Caco-2 (cell line): Measurements from ENCODE around the gene TTC28. TPM values are rescaled to one million over a fixed set of nuclear protein-coding genes. Genes with fewer than 3 reads are reported as not detected.

Source experiments
- BruUV-seq: library from RNA; stranded (reverse); fragments of 400-500 nt; replicated peaks from 2 replicates; lab custom pipeline; 2021; lab: Mats Ljungman, UMichigan
- CTCF ChIA-PET: fragments of 300-600 bp; sonication (Branson Sonifier 250); formaldehyde crosslinking; loops from one replicate; lab custom pipeline; 2022; ENCODE audit warnings: antibody characterized with exemption; lab: Charles Lee
- POLR2A ChIA-PET: fragments of 300-600 bp; sonication (Branson Sonifier 250); formaldehyde crosslinking; loops from one replicate; lab custom pipeline; 2022; ENCODE audit warnings: antibody characterized with exemption; lab: Charles Lee
- DNase-seq, 2 experiments: peaks; one replicate each; pipeline versions ENCODE4 v3.0.0 to v3.0.0-alpha.2; 2020 to 2022
- H3K27me3 ChIP-seq: replicated peaks from 2 replicates; pipeline ENCODE4 v1.6.0; 2011; ENCODE audit warnings: low read length; ENCODE audit not compliant: control insufficient read depth, insufficient read depth
- H3K36me3 ChIP-seq: 2 replicates; pipeline ENCODE4 v1.5.1; 2011; ENCODE audit warnings: low read length; ENCODE audit not compliant: control insufficient read depth, insufficient read depth
- H3K4me1 ChIP-seq: fragments of 250-450 bp; sonication (Bioruptor Pico); 2 replicates; pipeline ENCODE4 v1.5.1; 2020; ENCODE audit warnings: mild to moderate bottlenecking
- H3K4me3 ChIP-seq: 2 replicates; pipeline ENCODE4 v1.5.1; 2011; ENCODE audit warnings: low read depth, mild to moderate bottlenecking, control low read depth, low read length
- H3K9me3 ChIP-seq: fragments of 250-450 bp; sonication (Bioruptor Pico); 2 replicates; pipeline ENCODE4 v1.5.1; 2020; ENCODE audit warnings: mild to moderate bottlenecking, moderate library complexity
- H3K27ac Mint-ChIP-seq: one replicate; pipeline ENCODE4 v1.8.0; 2022; ENCODE audit warnings: mixed read lengths; ENCODE audit not compliant: unreplicated experiment
- H3K27me3 Mint-ChIP-seq: one replicate; pipeline ENCODE4 v1.8.0; 2022; ENCODE audit warnings: mixed read lengths; ENCODE audit not compliant: insufficient read depth, unreplicated experiment
- H3K36me3 Mint-ChIP-seq: one replicate; pipeline ENCODE4 v1.8.0; 2022; ENCODE audit warnings: mild to moderate bottlenecking, mixed read lengths; ENCODE audit not compliant: insufficient read depth, unreplicated experiment
- H3K4me1 Mint-ChIP-seq: one replicate; pipeline ENCODE4 v1.8.0; 2022; ENCODE audit warnings: low read depth, mixed read lengths; ENCODE audit not compliant: unreplicated experiment
- H3K4me3 Mint-ChIP-seq: one replicate; pipeline ENCODE4 v1.8.0; 2022; ENCODE audit warnings: mild to moderate bottlenecking, moderate library complexity, mixed read lengths; ENCODE audit not compliant: unreplicated experiment
- H3K9me3 Mint-ChIP-seq: one replicate; pipeline ENCODE4 v1.8.0; 2022; ENCODE audit warnings: mixed read lengths; ENCODE audit not compliant: unreplicated experiment
- intact Hi-C: fragments of 100-400 bp; cut with micrococcal nuclease; formaldehyde crosslinking; loops from one replicate; pipeline ENCODE4 v1.10.0; 2022; ENCODE audit not compliant: unreplicated experiment
- total RNA-seq: library from RNA; stranded (reverse); gene quantifications from 2 replicates; pipeline ENCODE4 v1.2.3, GENCODE V29; 2022
- TF ChIP-seq, protein P1 (sequence below), 2 experiments: fragments of 200-600 bp in 1 of 2; IDR thresholded peaks; 1 replicate in 1 of 2; 2 replicates in 1 of 2; pipeline versions ENCODE4 v1.5.1 to v1.8.0; 2011 to 2022; ENCODE audit warnings: antibody characterized with exemption in 1 of 2, control low read depth in 1 of 2, inconsistent platforms in 1 of 2, low read depth in 1 of 2, low read length in 1 of 2, mild to moderate bottlenecking in 1 of 2, moderate library complexity in 1 of 2; ENCODE audit not compliant: insufficient read depth in 1 of 2, severe bottlenecking in 1 of 2, unreplicated experiment in 1 of 2

The TTC28 gene
- total RNA-seq, 1 experiment from 2014 or later = 12.0 TPM

DNA sequence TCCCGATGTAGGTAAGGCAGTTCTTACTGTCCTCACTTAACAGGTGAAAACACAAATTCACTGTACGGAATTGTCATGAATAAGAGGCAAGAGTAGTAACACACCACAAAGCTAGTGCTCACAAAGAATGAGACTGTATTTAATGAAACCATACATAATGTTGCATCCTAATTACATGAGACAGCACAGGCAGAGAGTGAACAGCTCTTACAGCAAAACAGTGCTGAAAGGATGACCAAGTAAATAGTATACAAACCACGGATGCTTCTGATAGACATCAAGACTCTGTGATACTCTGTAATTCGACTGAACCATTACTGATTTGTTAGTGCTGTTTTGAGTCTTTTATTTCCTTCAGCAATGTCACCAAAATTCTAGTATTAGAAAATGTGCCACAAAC lies 282.3 kb downstream of the TTC28 start:
- intact Hi-C loops = no loop called here
- Mint-ChIP-seq H3K27ac (no peak overlapping the region), H3K4me3 (no peak overlapping the region), H3K9me3 (peaks cover 9% of the 10 kb centered on the region), H3K4me1 (peaks cover 6% of the 10 kb centered on the region), H3K36me3 (no peaks in the 10 kb centered on the region), H3K27me3 (peaks cover 3% of the 10 kb centered on the region)
- DNase-seq = no peak
- TF ChIP-seq, protein P1, sequence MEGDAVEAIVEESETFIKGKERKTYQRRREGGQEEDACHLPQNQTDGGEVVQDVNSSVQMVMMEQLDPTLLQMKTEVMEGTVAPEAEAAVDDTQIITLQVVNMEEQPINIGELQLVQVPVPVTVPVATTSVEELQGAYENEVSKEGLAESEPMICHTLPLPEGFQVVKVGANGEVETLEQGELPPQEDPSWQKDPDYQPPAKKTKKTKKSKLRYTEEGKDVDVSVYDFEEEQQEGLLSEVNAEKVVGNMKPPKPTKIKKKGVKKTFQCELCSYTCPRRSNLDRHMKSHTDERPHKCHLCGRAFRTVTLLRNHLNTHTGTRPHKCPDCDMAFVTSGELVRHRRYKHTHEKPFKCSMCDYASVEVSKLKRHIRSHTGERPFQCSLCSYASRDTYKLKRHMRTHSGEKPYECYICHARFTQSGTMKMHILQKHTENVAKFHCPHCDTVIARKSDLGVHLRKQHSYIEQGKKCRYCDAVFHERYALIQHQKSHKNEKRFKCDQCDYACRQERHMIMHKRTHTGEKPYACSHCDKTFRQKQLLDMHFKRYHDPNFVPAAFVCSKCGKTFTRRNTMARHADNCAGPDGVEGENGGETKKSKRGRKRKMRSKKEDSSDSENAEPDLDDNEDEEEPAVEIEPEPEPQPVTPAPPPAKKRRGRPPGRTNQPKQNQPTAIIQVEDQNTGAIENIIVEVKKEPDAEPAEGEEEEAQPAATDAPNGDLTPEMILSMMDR (IDR thresholded peaks at IDR 0.05; ENCODE audit: insufficient read depth in 1 of 2, low read depth in 1 of 2, low read length in 1 of 2, severe bottlenecking in 1 of 2, unreplicated experiment in 1 of 2) = no peak
- BruUV-seq = no TSS peak
- Histone ChIP-seq H3K4me1 (peaks cover 8% of the 10 kb centered on the region; the same call in 1 of the 2 replicates), H3K4me3 (no peak overlapping the region), H3K9me3 (no peaks in the 10 kb centered on the region), H3K36me3 (no peaks in the 10 kb centered on the region), H3K27me3 (no peaks in the 10 kb centered on the region)
- ChIA-PET CTCF (interaction anchor here (0.7 kb wide), 1 partner anchor 33 kb away, joined by 3 read pairs; no protein-coding TSS in a partner anchor), POLR2A (no interaction called here)

DNA sequence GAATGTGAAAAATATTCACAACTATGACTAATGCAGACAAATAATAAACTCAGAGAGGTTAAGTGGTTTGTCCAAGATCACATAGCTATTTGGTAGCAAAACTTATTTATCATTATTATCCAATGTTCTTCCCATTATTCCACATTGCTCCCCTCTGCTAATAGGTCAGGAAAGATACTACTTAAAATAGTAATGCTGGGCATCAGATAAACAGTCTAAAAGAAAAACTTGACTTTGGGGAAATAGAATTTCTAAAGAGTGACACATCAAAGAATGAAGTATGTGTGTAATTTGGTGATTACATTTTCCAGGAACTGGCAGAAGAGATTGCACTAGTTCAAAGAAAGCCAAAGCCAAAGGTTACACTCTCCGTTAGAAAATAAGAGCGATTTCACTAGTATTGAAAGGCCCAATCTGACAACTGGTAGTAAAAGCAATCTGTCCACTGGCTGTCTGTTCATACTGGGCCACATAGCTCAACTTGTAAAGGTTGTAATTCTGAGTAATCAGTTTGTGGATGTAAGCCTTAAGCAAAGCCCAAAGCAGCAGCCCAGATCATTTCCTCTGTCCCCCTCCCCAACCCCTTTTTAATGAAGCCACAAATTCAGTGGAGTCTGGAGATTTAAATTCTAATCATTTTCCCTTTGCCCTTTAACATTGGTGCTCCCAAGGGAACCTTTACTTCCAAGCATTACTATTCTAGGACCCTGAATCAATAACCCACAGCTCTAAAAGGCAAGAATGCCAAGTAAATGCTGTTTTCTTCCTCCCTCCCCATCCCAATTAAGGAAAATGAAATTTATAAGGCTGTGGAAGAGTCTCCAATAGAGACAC lies 283.5 kb downstream of the TTC28 start:
- POLR2A ChIA-PET = no interaction called here
- Mint-ChIP-seq H3K36me3 (no peaks in the 10 kb centered on the region), H3K27ac (no peak overlapping the region), H3K4me3 (no peak overlapping the region), H3K27me3 (peaks cover 3% of the 10 kb centered on the region), H3K4me1 (peaks cover 12% of the 10 kb centered on the region), H3K9me3 (peaks cover 15% of the 10 kb centered on the region)
- H3K4me1 ChIP-seq = peaks cover 8% of the 10 kb centered on the region; the same call in 1 of the 2 replicates
- H3K27me3 ChIP-seq = no peaks in the 10 kb centered on the region
- no peaks in the 10 kb centered on the region for H3K9me3 ChIP-seq
- H3K36me3 ChIP-seq = no peaks in the 10 kb centered on the region
- H3K4me3 ChIP-seq = no peak overlapping the region
- BruUV-seq = no TSS peak
- CTCF ChIA-PET = no interaction called here
- TF ChIP-seq, protein P1 (IDR thresholded peaks at IDR 0.05; ENCODE audit: insufficient read depth in 1 of 2, low read depth in 1 of 2, low read length in 1 of 2, severe bottlenecking in 1 of 2, unreplicated experiment in 1 of 2) = no peak
- no peak for DNase-seq
- intact Hi-C loops = no loop called here

DNA sequence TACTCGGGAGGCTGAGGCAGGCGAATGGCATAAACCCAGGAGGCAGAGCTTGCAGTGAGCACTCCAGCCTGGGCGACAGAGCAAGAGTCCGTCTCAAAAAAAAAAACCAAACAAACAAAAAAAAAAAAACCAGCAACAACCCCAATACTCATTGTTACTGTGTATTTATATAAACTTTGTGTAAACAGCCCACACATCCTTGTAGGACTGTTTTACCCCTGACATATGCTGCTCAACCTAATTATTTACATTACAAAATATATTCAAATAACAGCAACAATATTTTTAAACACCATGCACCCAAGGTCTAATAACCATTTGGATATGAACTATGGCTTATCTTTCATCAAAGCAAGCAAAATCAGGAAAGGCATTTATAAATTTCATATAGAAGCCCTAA lies 284.1 kb downstream of the TTC28 start:
- Mint-ChIP-seq H3K36me3 (no peaks in the 10 kb centered on the region), H3K27me3 (no peaks in the 10 kb centered on the region), H3K4me3 (no peak overlapping the region), H3K9me3 (peaks cover 10% of the 10 kb centered on the region), H3K4me1 (peaks cover 6% of the 10 kb centered on the region), H3K27ac (no peak overlapping the region)
- Histone ChIP-seq H3K9me3 (no peaks in the 10 kb centered on the region), H3K36me3 (no peaks in the 10 kb centered on the region), H3K4me1 (peaks cover 8% of the 10 kb centered on the region; the same call in 1 of the 2 replicates), H3K4me3 (no peak overlapping the region), H3K27me3 (no peaks in the 10 kb centered on the region)
- intact Hi-C loops = no loop called here
- TF ChIP-seq, protein P1 (IDR thresholded peaks at IDR 0.05; ENCODE audit: insufficient read depth in 1 of 2, low read depth in 1 of 2, low read length in 1 of 2, severe bottlenecking in 1 of 2, unreplicated experiment in 1 of 2) = no peak
- DNase-seq = no peak
- no TSS peak for BruUV-seq
- ChIA-PET CTCF (no interaction called here), POLR2A (no interaction called here)
